Gastrocnemius medialis (tissue), 4 donors: ENCODE data around the gene JSRP1. TPM values are rescaled to one million over a fixed set of nuclear protein-coding genes. Genes with fewer than 3 reads are reported as not detected.

Source experiments
- ATAC-seq, 2 donors: fragments of 150-250 bp; one replicate each; pipeline ENCODE4 v1.9.1; 2016
- DNase-seq, 2 donors: peaks; one replicate each; pipeline ENCODE4 v3.0.0-alpha.2; 2019
- H3K27ac ChIP-seq, 4 donors: fragments of 200-600 bp; sonication (generic); 1 replicate in 1 of 4; 2 replicates in 3 of 4; pipeline ENCODE4 v1.5.1; 2016 to 2018; ENCODE audit warnings: mild to moderate bottlenecking in 2 of 4, moderate library complexity in 1 of 4
- H3K27me3 ChIP-seq, 3 donors: fragments of 200-600 bp; sonication (generic) in 2 of 3; 1 replicate in 1 of 3; 2 replicates in 2 of 3; pipeline versions ENCODE4 v1.5.1 to v1.6.0; 2016 to 2019; ENCODE audit warnings: mild to moderate bottlenecking in 1 of 3, moderate library complexity in 1 of 3
- H3K36me3 ChIP-seq, 2 donors: fragments of 200-600 bp; sonication (generic) in 1 of 2; one replicate each; pipeline ENCODE4 v1.5.1; 2017 to 2018
- H3K4me1 ChIP-seq, 2 donors: fragments of 200-600 bp; sonication (generic) in 1 of 2; one replicate each; pipeline ENCODE4 v1.5.1; 2016 to 2017; ENCODE audit warnings: mild to moderate bottlenecking in 2 of 2
- H3K4me3 ChIP-seq, 4 donors: fragments of 200-600 bp; sonication (generic) in 3 of 4; 1 replicate in 1 of 4; 2 replicates in 3 of 4; pipeline ENCODE4 v1.5.1; 2016 to 2019; ENCODE audit warnings: mild to moderate bottlenecking in 2 of 4
- H3K9me3 ChIP-seq, 3 donors: fragments of 200-600 bp; sonication (generic) in 2 of 3; 1 replicate in 1 of 3; 2 replicates in 2 of 3; pipeline ENCODE4 v1.5.1; 2016 to 2019
- CTCF ChIP-seq, 5 experiments: fragments of 450-650 bp in 3 of 5; fragments of 200-600 bp in 2 of 5; sonication (generic) in 2 of 5; IDR thresholded peaks in 4 of 5; conservative IDR thresholded peaks in 1 of 5; 1 replicate in 4 of 5; 2 replicates in 1 of 5; pipeline ENCODE4 v1.5.1; 2016 to 2019; ENCODE audit warnings: antibody characterized with exemption in 5 of 5, mild to moderate bottlenecking in 3 of 5, moderate library complexity in 3 of 5
- POLR2A ChIP-seq, 2 donors: fragments of 450-650 bp; IDR thresholded peaks; one replicate each; pipeline ENCODE4 v1.6.1; 2017; ENCODE audit warnings: antibody characterized with exemption in 2 of 2, mild to moderate bottlenecking in 2 of 2, moderate library complexity in 2 of 2
- in situ Hi-C, 4 donors: fragments of 200-750 bp; cut with MboI; loops; one replicate each; pipeline versions ENCODE4 v1.15.0 to v1.8.0; 2017; ENCODE audit warnings: low sequenced_read_pairs in 4 of 4
- intact Hi-C: fragments of 100-400 bp; cut with DNase I; formaldehyde crosslinking; loops from one replicate; pipeline ENCODE4 v1.15.1; 2023; ENCODE audit warnings: low total_unique reads
- total RNA-seq, 4 donors: library from RNA; depleted of rRNA; stranded (reverse); fragments of >200 nt; gene quantifications; one replicate each; pipeline versions ENCODE4 v1.1.0 to v1.2.3, GENCODE V29; 2016

Gene JSRP1
- total RNA-seq, 4 donors from 2014 or later, result 152 to 383 (median 303) TPM

- Histone ChIP-seq H3K27me3 (no peaks in the 10 kb centered on the region), H3K4me1 (peaks cover 25 to 43% of the 10 kb centered on the region in 2 donors), H3K27ac (peak overlapping the region; percentile 63 to 82 (median 74)), H3K36me3 (peaks cover 0 to 31% of the 10 kb centered on the region in 2 donors), H3K4me3 (no peak overlapping the region), H3K9me3 (no peaks in the 10 kb centered on the region)
- ATAC-seq (peak; percentile 27 to 31), DNase-seq (peak in 1 of 2 donors; percentile 83)
- in situ Hi-C loops (loop anchor here in 1 of 4 donors (10.0 kb wide), 1 partner anchor 76 kb away; the partner anchor contains the start of gene AP3D1), intact Hi-C loops (no loop called here)
- no peak for TF ChIP-seq POLR2A (IDR thresholded peaks at IDR 0.05)
- TF ChIP-seq CTCF (IDR thresholded peaks at IDR 0.05 in 4 of 5, conservative IDR thresholded peaks at IDR 0.05 in 1 of 5), result no peak
Measured at GRCh38 chr19:2230807-2231533, 25.2 kb downstream of the JSRP1 start.

GRCh38 chr19:2230033-2230531, 26.1 kb downstream of the JSRP1 start:
- Histone ChIP-seq H3K27me3 (no peaks in the 10 kb centered on the region), H3K4me3 (no peak overlapping the region), H3K9me3 (no peaks in the 10 kb centered on the region), H3K4me1 (peaks cover 22 to 36% of the 10 kb centered on the region in 2 donors), H3K27ac (peak overlapping the region in 3 of 4 donors; percentile 63 to 82 (median 78)), H3K36me3 (peaks cover 0 to 40% of the 10 kb centered on the region in 2 donors)
- in situ Hi-C loops (loop anchor here in 1 of 4 donors (10.0 kb wide), 1 partner anchor 75 kb away; the partner anchor contains the start of gene AP3D1), intact Hi-C loops (no loop called here)
- ATAC-seq (no peak), DNase-seq (no peak)
- TF ChIP-seq POLR2A (IDR thresholded peaks at IDR 0.05) (no peak), CTCF (IDR thresholded peaks at IDR 0.05 in 4 of 5, conservative IDR thresholded peaks at IDR 0.05 in 1 of 5) (no peak)

- peaks cover 0 to 47% of the 10 kb centered on the region in 2 donors for H3K36me3 ChIP-seq
- ATAC-seq (no peak), DNase-seq (no peak)
- no peak for TF ChIP-seq CTCF (IDR thresholded peaks at IDR 0.05 in 4 of 5, conservative IDR thresholded peaks at IDR 0.05 in 1 of 5)
- no peak for TF ChIP-seq POLR2A (IDR thresholded peaks at IDR 0.05)
- peaks cover 16 to 30% of the 10 kb centered on the region in 2 donors for H3K4me1 ChIP-seq
- peak overlapping the region in 1 of 4 donors; percentile 31 for H3K27ac ChIP-seq
- no peaks in the 10 kb centered on the region for H3K9me3 ChIP-seq
- no peak overlapping the region for H3K4me3 ChIP-seq
- in situ Hi-C loops, result loop anchor here in 1 of 4 donors (10.0 kb wide), 1 partner anchor 75 kb away; the partner anchor contains the start of gene AP3D1
- H3K27me3 ChIP-seq, result no peaks in the 10 kb centered on the region
- intact Hi-C loops, result no loop called here
Measured at GRCh38 chr19:2229103-2230032, 26.8 kb downstream of the JSRP1 start.

- Histone ChIP-seq H3K36me3 (peaks cover 0 to 50% of the 10 kb centered on the region in 2 donors), H3K4me3 (no peak overlapping the region), H3K4me1 (peaks cover 13 to 30% of the 10 kb centered on the region in 2 donors), H3K27me3 (no peaks in the 10 kb centered on the region), H3K9me3 (no peaks in the 10 kb centered on the region), H3K27ac (peak overlapping the region in 1 of 4 donors; percentile 18)
- intact Hi-C loops (no loop called here), in situ Hi-C loops (no loop called here)
- DNase-seq (no peak), ATAC-seq (no peak)
- TF ChIP-seq POLR2A (IDR thresholded peaks at IDR 0.05), result no peak
Measured at GRCh38 chr19:2228157-2229030, 27.8 kb downstream of the JSRP1 start.
